Measurements from ENCODE around the gene PRIMPOL. TPM values are rescaled to one million over a fixed set of nuclear protein-coding genes. Genes with fewer than 3 reads are reported as not detected.
A peak's percentile ranks its signal among the peaks of the same experiment; 100 is the strongest.
"Not testable (repeated sequence)": the region's sequence is repeated elsewhere in the genome, so short reads cannot be mapped to it uniquely, and the experiment has no call there.

Gene PRIMPOL, protein sequence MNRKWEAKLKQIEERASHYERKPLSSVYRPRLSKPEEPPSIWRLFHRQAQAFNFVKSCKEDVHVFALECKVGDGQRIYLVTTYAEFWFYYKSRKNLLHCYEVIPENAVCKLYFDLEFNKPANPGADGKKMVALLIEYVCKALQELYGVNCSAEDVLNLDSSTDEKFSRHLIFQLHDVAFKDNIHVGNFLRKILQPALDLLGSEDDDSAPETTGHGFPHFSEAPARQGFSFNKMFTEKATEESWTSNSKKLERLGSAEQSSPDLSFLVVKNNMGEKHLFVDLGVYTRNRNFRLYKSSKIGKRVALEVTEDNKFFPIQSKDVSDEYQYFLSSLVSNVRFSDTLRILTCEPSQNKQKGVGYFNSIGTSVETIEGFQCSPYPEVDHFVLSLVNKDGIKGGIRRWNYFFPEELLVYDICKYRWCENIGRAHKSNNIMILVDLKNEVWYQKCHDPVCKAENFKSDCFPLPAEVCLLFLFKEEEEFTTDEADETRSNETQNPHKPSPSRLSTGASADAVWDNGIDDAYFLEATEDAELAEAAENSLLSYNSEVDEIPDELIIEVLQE
- polyA plus RNA-seq (2013, experiment 1 of 2), result 3.7 TPM
- 3.7 TPM for polyA plus RNA-seq (2013, experiment 2 of 2)

DNA sequence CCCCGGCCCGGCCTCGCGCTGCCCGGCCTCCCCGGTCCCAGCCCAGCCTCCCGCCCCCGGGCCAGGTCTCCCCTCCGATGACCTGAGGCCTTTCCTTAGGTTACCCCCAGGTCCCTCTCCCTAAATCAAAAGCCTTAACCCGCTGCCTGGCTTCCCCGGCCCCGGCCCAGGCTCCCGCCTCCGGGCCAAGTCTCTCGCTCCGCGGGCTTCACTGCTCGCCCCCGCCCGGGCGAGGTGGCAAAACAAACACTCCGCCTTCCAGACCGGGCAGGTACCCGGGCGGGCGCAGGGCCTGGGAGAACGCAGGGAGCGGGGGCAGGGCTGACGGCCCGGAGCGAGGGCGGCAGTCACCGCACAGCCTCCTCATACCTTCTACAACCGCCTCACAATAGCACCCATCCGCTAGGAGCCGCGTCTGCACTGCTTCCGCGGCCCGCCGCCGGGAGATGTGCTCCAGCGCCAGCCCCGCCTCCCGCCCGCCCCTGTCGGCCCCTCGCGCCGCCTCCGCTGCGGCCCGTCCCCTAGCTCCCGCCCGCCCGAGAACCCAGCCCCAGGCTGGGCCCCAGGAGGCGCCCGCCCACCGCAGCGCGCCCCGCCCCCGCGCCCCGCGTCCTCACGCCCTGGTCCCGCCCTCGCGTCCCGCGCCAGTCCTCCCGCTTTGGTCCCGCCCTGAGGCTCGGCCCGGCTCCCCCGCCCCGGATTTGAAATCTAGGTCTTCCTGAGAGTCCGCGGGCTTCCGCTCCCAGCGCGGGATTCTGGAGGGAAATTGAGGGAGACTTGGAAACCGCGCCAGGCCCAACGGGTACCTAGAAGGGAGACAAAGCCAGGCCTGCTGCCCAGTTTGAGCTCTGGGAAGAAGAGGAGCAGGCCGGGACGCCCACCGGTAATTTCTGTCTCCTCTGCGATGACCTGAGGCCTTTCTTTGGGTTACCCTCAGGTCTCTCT, at the start of gene PRIMPOL, which contains the start of gene CASP3:
TSS of gene PRIMPOL (plus strand) at position 713 of the 945 bp plus-strand sequence. CDS start 7,403 bp downstream, outside the sequence.
TSS of gene CASP3 (minus strand) at position 422 of the 945 bp plus-strand sequence. CDS start 10,994 bp downstream, outside the sequence.
- peak within 1 kb of the TSS; percentile 84 for H3K23ac ChIP-seq (ENCODE audit: low read length)
- peak within 1 kb of the TSS; percentile 97 for H3K18ac ChIP-seq (ENCODE audit: low read length)
- no peaks in the 10 kb centered on the region for H3K36me3 ChIP-seq (ENCODE audit: control insufficient read depth, insufficient read depth, low read length)
- H3K27ac ChIP-seq (ENCODE audit: low read depth, low read length), result peak within 1 kb of the TSS; percentile 96
- H4K5ac ChIP-seq (ENCODE audit: low read length), result no peak within 1 kb of the TSS
- peak within 1 kb of the TSS; percentile 73 for H2BK5ac ChIP-seq (ENCODE audit: low read length)
- no peak within 1 kb of the TSS for H2BK15ac ChIP-seq (replicated peaks; ENCODE audit: low read depth)
- peak; percentile 97 for DNase-seq
- WGBS (ENCODE audit: extremely low coverage, insufficient coverage, low lambda C conversion rate), result no CpG with 5 or more reads among the region's 90 CpGs
- peaks cover 5% of the 10 kb centered on the region for H3K79me1 ChIP-seq (ENCODE audit: low read length)
- peak within 1 kb of the TSS; percentile 96 for H3K4me2 ChIP-seq (ENCODE audit: low read length)
- no peak within 1 kb of the TSS for H2AK5ac ChIP-seq (ENCODE audit: low read length)
- H3K79me2 ChIP-seq (ENCODE audit: control insufficient read depth, insufficient read depth, low read length), result peaks cover 38% of the 10 kb centered on the region
- H3K4me3 ChIP-seq (ENCODE audit: low read length), result peak within 1 kb of the TSS; percentile 79
- peak within 1 kb of the TSS; percentile 82 for H2BK120ac ChIP-seq (ENCODE audit: low read depth, low read length)
- H3K4me1 ChIP-seq (ENCODE audit: control insufficient read depth, low read depth, low read length), result peaks cover 8% of the 10 kb centered on the region
- peak within 1 kb of the TSS; percentile 95 for H3K4ac ChIP-seq (ENCODE audit: low read depth, low read length)
- H3K27me3 ChIP-seq (ENCODE audit: insufficient read depth, low read length, poor library complexity), result no peaks in the 10 kb centered on the region
- peak within 1 kb of the TSS; percentile 97 for H3K56ac ChIP-seq (ENCODE audit: low read length)
- peak within 1 kb of the TSS; percentile 96 for H3K9ac ChIP-seq (ENCODE audit: low read length)
- no peak within 1 kb of the TSS for H4K8ac ChIP-seq (ENCODE audit: low read depth, low read length)

DNA sequence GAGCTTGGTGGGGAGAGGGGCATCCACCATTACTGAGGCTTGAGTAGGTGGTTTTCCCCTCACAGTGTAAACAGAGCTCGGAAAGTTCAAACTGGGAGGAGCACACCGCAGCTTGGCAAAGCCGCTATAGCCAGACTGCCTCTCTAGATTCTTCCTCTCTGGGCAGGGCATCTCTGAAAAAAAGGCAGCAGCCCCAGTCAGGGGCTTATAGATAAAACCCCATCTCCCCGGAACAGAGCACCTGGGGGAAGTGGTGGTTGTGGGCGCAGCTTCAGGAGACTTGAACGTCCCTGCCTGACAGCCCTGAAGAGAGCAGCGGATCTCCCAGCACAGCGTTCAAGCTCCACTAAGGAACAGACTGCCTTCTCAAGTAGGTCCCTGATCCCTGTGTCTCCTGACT, 48.6 kb upstream of the PRIMPOL start:
- no CpG with 5 or more reads among the region's 8 CpGs for WGBS (ENCODE audit: extremely low coverage, insufficient coverage, low lambda C conversion rate)
- H2BK15ac ChIP-seq (replicated peaks; ENCODE audit: low read depth), result not testable (repeated sequence)

DNA sequence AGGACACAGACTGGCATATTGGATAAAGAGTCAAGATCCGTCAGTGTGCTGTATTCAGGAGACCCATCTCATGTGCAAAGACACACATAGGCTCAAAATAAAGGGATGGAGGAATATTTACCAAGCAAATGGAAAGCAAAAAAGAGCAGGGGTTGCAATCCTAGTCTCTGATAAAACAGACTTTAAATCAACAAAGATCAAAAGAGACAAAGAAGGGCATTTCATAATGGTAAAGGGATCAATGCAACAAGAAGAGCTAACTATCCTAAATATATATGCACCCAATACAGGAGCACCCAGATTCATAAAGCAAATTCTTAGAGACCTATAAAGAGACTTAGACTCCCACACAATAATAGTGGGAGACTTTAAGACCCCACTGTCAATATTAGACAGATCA, 46.7 kb upstream of the PRIMPOL start:
- not testable (repeated sequence) for H2BK5ac ChIP-seq (ENCODE audit: low read length); H2AK5ac ChIP-seq (ENCODE audit: low read length); H3K27me3 ChIP-seq (ENCODE audit: insufficient read depth, low read length, poor library complexity); H2BK15ac ChIP-seq (replicated peaks; ENCODE audit: low read depth); H3K79me1 ChIP-seq (ENCODE audit: low read length); H3K36me3 ChIP-seq (ENCODE audit: control insufficient read depth, insufficient read depth, low read length); DNase-seq; H3K56ac ChIP-seq (ENCODE audit: low read length); H3K18ac ChIP-seq (ENCODE audit: low read length); H3K27ac ChIP-seq (ENCODE audit: low read depth, low read length); H4K5ac ChIP-seq (ENCODE audit: low read length); H3K9ac ChIP-seq (ENCODE audit: low read length); H3K4me1 ChIP-seq (ENCODE audit: control insufficient read depth, low read depth, low read length); H3K4me3 ChIP-seq (ENCODE audit: low read length); H2BK120ac ChIP-seq (ENCODE audit: low read depth, low read length); H3K79me2 ChIP-seq (ENCODE audit: control insufficient read depth, insufficient read depth, low read length); H4K8ac ChIP-seq (ENCODE audit: low read depth, low read length); H3K4me2 ChIP-seq (ENCODE audit: low read length); H3K23ac ChIP-seq (ENCODE audit: low read length); H3K4ac ChIP-seq (ENCODE audit: low read depth, low read length)
- WGBS (ENCODE audit: extremely low coverage, insufficient coverage, low lambda C conversion rate), result no CpG with 5 or more reads among the region's 1 CpG

More for the DNA sequence above, 48.6 kb upstream of the PRIMPOL start:
- not testable (repeated sequence) for H3K79me2 ChIP-seq (ENCODE audit: control insufficient read depth, insufficient read depth, low read length); H3K79me1 ChIP-seq (ENCODE audit: low read length); H2AK5ac ChIP-seq (ENCODE audit: low read length); H3K27ac ChIP-seq (ENCODE audit: low read depth, low read length); H3K18ac ChIP-seq (ENCODE audit: low read length); H3K4me1 ChIP-seq (ENCODE audit: control insufficient read depth, low read depth, low read length); H3K56ac ChIP-seq (ENCODE audit: low read length); H4K5ac ChIP-seq (ENCODE audit: low read length); H3K9ac ChIP-seq (ENCODE audit: low read length); H3K4me2 ChIP-seq (ENCODE audit: low read length); H2BK120ac ChIP-seq (ENCODE audit: low read depth, low read length); H3K36me3 ChIP-seq (ENCODE audit: control insufficient read depth, insufficient read depth, low read length); H2BK5ac ChIP-seq (ENCODE audit: low read length); H4K8ac ChIP-seq (ENCODE audit: low read depth, low read length); H3K23ac ChIP-seq (ENCODE audit: low read length); DNase-seq; H3K27me3 ChIP-seq (ENCODE audit: insufficient read depth, low read length, poor library complexity); H3K4me3 ChIP-seq (ENCODE audit: low read length); H3K4ac ChIP-seq (ENCODE audit: low read depth, low read length)

DNA sequence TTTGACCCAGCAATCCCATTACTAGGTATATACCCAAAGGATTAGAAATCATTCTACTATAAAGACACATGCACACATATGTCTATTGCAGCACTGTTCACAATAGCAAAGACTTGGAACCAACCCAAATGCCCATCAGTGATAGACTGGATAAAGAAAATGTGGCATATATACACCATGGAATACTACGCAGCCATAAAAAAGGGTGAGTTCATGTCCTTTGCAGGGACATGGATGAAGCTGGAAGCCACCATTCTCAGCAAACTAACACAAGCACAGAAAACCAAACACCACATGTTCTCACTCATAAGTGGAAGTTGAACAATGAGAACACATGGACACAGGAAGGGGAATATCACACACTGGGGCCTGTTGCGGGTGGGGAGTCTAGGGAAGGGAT, 42.1 kb upstream of the PRIMPOL start:
- H3K79me1 ChIP-seq (ENCODE audit: low read length); H3K27ac ChIP-seq (ENCODE audit: low read depth, low read length); H3K4me1 ChIP-seq (ENCODE audit: control insufficient read depth, low read depth, low read length); H3K4me3 ChIP-seq (ENCODE audit: low read length); H3K18ac ChIP-seq (ENCODE audit: low read length); H2BK120ac ChIP-seq (ENCODE audit: low read depth, low read length); H4K5ac ChIP-seq (ENCODE audit: low read length); H3K23ac ChIP-seq (ENCODE audit: low read length); H3K4ac ChIP-seq (ENCODE audit: low read depth, low read length); H3K79me2 ChIP-seq (ENCODE audit: control insufficient read depth, insufficient read depth, low read length); H2BK15ac ChIP-seq (replicated peaks; ENCODE audit: low read depth); H3K56ac ChIP-seq (ENCODE audit: low read length); H3K9ac ChIP-seq (ENCODE audit: low read length); H2AK5ac ChIP-seq (ENCODE audit: low read length); H2BK5ac ChIP-seq (ENCODE audit: low read length); H3K36me3 ChIP-seq (ENCODE audit: control insufficient read depth, insufficient read depth, low read length); H3K4me2 ChIP-seq (ENCODE audit: low read length); DNase-seq; H4K8ac ChIP-seq (ENCODE audit: low read depth, low read length); H3K27me3 ChIP-seq (ENCODE audit: insufficient read depth, low read length, poor library complexity): not testable (repeated sequence)
- no CpG with 5 or more reads among the region's 2 CpGs for WGBS (ENCODE audit: extremely low coverage, insufficient coverage, low lambda C conversion rate)

DNA sequence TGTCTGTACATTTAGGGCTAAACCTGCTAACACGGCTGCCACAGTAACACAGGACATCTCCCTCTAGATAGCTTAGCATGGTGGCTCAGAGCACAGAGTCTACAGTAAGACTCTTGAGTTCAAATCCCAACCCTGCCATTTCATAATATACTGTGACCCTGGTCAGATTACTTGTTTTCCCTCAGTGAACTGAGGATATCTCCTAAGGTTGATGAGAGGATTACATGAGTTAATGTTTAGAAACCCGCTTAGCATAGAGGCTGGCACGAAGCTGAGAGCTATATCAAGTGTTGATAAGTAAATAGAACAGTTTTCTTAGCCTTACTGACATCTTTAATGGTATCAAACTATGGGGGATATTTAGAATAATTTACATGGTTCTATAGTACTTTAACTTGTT, 37.5 kb upstream of the PRIMPOL start:
- Histone ChIP-seq H4K5ac (ENCODE audit: low read length) (no peak overlapping the region), H3K9ac (ENCODE audit: low read length) (no peak overlapping the region), H3K27ac (ENCODE audit: low read depth, low read length) (no peak overlapping the region)

More for the DNA sequence above, 37.5 kb upstream of the PRIMPOL start:
- Histone ChIP-seq H3K79me2 (ENCODE audit: control insufficient read depth, insufficient read depth, low read length) (no peaks in the 10 kb centered on the region), H3K56ac (ENCODE audit: low read length) (no peak overlapping the region), H2BK120ac (ENCODE audit: low read depth, low read length) (no peak overlapping the region), H3K18ac (ENCODE audit: low read length) (no peak overlapping the region), H3K23ac (ENCODE audit: low read length) (no peak overlapping the region), H2AK5ac (ENCODE audit: low read length) (no peak overlapping the region), H4K8ac (ENCODE audit: low read depth, low read length) (no peak overlapping the region), H3K27me3 (ENCODE audit: insufficient read depth, low read length, poor library complexity) (no peaks in the 10 kb centered on the region), H2BK5ac (ENCODE audit: low read length) (no peak overlapping the region), H3K79me1 (ENCODE audit: low read length) (no peaks in the 10 kb centered on the region), H3K4me1 (ENCODE audit: control insufficient read depth, low read depth, low read length) (no peaks in the 10 kb centered on the region), H3K4me3 (ENCODE audit: low read length) (no peak overlapping the region), H3K36me3 (ENCODE audit: control insufficient read depth, insufficient read depth, low read length) (no peaks in the 10 kb centered on the region), H3K4me2 (ENCODE audit: low read length) (no peak overlapping the region), H3K4ac (ENCODE audit: low read depth, low read length) (no peak overlapping the region), H2BK15ac (replicated peaks; ENCODE audit: low read depth) (no peak overlapping the region)
- no CpG with 5 or more reads among the region's 3 CpGs for WGBS (ENCODE audit: extremely low coverage, insufficient coverage, low lambda C conversion rate)
- DNase-seq, result no peak
